HG02610 (cell line): ENCODE results near the gene LRRC73.

Experiments
- ATAC-seq: cut with Tn5 transposase; IDR thresholded peaks from one replicate; pipeline ENCODE4 v1.9.1; 2021; ENCODE audit warnings: mild to moderate bottlenecking, moderate library complexity; ENCODE audit not compliant: unreplicated experiment

Gene LRRC73

GRCh38 chr6:43493833-43494232 lies 16.3 kb downstream of the LRRC73 start:
- no peak for ATAC-seq

- ATAC-seq = no peak
Measured at GRCh38 chr6:43493230-43493629, 16.9 kb downstream of the LRRC73 start.

DNA sequence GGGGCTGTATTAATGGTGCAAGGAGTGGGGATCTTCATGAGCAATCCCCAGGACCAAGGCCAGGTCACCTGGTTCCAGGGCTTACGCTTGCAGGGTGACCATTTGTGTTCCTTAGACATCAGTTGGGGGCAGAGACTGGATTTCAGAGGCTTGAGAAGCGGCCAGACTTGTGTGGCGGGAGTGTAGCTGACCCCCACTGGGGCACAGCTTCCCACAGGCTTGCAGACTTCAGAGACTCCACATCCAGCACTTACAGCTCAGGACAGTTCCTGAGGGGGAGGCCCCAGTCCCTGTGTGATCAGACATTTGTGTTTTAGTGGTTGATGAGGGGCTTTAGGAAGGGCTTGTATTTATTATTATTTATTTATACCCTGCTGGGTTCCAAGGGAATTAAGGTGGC lies 17.5 kb downstream of the LRRC73 start:
- no peak for ATAC-seq

DNA sequence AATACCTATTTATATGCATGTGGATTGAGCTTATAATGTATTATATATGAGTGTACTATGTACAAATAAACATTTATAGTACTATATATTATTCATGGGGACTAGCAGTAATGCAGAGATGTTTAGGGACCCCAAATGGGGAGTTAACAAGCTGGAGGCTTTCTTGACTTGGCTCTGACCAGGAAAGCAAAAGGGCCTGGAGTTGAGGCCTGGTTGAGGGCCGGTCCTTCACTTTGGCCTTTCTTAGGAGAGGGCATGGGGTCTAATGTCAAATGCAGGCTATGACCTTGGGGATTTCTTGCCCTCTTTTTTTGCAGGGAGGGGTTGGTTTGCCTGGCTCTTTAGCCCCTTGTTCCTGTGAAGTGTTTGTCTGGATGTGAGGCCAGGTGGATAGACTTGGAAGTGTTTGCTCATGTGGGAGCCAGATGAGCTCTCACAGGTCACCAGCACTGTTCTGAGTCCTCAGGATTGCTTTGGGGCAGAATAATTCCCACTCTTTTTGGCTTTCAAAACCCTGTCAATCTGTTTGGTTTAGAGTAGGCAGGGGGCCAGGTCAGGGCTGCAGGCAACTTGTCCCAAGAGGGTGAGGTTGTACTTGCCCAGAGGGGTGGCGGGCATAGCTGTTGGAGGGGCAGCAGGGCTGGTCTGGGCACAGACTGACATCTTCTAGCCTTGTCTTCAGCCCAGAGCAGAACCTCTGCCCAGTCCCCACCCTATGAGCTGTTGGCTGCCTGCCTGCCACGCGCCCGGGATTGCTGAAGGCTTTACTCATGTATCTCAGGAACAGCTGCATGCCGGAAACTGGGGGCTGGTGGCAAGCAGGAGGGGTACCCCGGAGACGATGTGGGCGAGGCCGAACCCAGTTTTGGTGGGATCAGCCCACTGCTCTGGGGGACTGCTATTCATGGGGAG lies 18.1 kb downstream of the LRRC73 start:
- no peak for ATAC-seq

DNA sequence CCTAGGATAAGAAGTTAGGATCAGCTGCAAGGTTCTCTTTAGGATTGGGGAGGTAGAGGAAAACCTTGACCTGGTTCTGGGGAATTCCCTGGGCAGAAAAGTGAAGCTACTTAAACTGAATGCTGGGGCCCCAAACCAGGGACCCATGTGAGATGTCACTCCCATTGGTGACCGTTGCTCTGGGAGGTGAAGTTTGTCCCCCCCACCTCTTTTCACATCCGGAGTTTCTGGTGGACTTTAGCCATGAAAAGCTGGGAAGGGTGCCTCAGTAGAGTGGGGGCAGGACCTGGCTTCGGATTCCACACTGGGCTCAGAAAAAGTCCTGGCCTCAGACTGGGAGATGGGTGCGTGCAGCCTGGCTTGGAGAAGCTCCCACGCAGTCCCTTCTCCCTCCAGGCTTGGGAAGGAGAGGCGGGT lies 19.6 kb downstream of the LRRC73 start:
- ATAC-seq = no peak

- no peak for ATAC-seq
Measured at GRCh38 chr6:43489277-43490072, 20.7 kb downstream of the LRRC73 start.

DNA sequence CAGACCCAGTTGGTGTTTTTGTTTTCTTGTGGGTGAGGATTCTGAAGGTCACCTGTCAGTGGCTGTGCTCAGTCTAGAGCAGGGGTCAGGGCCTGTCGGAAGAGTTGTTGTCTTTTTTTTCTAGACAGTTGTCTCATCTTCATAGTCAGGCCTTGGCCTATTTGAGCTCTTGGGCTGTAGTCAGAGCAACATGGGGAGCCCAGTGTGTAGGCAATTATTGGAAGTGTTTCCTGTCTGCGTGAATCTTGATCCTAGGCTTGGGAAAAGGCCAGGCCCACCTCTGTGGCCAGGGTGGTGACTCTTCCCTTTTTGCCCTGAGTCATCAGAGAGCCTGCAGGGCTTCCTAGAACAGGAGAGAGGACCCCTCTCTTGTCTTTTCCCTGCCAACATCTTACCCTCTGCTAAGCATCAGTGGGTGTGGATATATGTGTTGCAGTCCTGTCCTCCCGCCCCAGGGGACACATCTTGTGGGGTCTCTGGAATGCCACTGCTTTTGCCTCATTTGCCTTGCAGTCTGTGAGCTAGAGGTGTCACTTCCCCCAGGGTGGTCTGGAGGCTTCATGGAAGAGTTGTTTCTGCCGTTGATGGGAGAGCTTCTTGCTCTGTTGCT lies 21.4 kb downstream of the LRRC73 start:
- no peak for ATAC-seq

- ATAC-seq = no peak
Measured at GRCh38 chr6:43481591-43482236, 28.4 kb downstream of the LRRC73 start.

DNA sequence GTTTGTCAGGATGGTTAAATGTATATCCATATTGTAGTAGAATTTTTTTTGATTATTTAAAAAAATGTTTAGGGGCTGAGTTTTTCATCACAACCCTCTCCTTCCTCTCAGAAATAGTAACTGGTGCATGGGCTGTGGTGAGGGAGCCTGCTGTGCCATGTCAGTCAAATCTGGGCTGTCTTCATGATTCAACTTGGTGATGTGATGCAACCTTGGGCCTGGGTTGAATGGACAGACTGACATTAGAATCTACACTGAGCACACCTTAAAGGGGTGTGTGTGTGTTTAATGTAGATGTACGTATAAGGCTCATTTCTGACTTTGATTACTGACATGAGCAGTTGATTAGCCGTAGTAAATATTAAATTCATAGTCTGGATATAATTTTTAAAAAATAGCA lies 29.1 kb downstream of the LRRC73 start:
- no peak for ATAC-seq

DNA sequence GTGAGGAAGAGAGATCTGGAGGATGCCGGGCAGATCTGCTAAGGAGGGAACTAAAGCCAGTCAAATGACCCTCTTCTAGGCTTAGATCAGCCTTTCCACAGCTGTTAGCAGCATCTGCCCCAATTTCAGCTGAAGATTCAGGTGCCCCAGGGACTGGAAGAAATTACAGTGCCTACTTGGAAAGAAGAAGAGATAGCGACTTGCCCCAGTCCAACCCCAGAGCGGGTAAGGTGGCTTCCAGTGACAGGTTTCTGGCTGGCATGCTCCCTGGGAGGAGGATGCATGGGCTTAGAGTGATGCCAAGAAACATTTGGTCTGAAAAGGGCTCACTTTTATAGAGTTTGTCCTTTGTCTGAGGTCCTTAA lies 32.2 kb downstream of the LRRC73 start:
- no peak for ATAC-seq

DNA sequence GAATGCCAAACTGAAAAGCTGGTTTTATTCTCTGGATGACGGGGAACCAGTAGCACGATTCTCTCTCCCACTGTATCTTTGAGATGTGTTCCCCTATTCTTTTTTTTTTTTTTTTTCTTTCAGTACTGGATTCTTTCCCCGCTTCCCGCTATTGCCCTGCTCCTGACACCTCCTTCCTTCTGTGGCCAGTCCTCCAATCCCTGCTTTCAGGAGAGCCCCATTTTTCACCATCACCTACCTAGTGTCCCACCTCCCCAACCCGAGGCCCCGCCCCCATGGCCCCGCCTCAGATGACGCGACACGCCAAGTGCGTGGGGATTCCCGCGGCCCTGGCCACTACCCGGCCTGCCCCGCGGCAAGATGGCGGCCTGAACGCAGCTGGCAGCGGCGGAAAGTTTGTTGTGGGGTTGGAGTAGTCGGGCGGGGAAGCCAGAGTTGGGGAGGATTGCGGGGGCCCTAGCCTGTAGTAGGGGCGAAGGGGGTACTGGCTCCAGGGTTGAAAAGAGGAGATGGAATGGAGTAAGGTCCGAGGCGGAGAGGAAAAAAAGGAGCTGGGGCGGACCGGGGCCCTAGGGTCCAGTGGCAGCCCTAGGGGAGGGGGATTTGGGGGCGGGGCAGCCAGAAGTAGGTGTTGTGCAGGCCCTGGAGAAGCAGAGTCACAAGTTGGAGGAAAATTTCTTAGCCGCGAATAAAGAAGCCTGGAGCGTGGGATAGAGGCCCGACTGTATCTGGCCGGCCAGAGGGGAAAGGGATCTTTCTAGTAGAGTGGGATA lies 32.7 kb downstream of the LRRC73 start, which contains the start of gene TJAP1:
TJAP1 (plus strand) TSS at position 336 of the 773 bp plus-strand sequence. CDS start 21,432 bp downstream, outside the sequence.
- peak; percentile 96 for ATAC-seq

- no peak for ATAC-seq
Measured at GRCh38 chr6:43476746-43477145, 33.4 kb downstream of the LRRC73 start.

- no peak for ATAC-seq
Measured at GRCh38 chr6:43475516-43475915, 34.6 kb downstream of the LRRC73 start.

DNA sequence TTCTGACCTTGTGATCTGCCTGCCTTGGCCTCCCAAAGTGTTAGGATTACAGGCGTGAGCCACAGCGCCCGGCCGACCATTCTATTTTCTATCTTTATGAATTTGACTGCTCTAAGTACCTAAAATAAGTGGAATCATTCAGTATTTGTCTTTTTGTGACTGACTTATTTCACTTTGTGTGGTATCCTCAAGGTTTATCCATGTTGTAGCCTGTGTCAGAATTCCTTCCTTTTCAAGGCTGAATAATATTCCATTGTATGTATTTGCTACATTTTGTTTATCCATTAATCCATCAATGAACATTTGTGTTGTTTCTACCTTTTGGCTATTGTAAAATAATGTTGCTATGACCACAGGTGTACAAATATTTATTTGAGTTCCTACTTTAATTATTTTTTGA lies 37.6 kb downstream of the LRRC73 start:
- ATAC-seq = no peak

DNA sequence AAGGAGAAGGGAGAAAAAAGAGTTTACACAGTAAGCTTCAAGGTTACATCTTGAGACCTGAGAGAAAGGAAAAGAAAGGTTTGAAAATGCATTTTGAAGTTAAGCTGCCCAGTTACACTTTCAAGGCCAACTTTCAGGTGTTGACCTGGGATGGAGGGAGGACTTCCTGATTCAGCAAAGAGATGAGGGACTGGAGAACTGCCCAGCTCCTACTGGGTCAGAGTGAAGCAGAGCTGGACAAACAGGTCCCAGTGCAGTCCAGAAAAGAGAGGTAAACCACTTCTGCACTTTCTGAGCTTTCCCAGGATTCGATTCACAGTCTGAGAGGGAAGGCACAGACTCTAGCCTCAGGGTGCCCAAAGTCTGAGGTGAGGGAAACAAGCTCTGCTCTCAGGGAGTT lies 38.7 kb downstream of the LRRC73 start:
- no peak for ATAC-seq

DNA sequence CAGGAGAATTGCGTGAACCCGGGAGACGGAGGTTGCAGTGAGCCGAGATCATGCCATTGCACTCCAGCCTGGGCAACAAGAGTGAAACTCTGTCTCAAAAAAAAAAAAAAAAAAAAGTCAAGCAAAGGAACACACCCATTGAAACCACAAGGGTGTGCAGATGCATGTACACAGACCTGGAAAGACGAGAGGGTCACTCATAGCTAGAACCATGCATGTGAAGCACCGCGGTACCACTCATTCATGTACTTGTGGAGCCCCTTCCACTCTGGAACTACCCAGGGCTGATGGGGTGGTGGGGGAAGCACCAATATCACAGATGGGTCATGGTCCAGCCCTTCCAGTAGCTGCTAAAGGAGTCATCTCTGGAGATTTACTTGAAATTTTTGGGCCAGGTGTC lies 40.2 kb downstream of the LRRC73 start:
- ATAC-seq = peak; percentile 41

GRCh38 chr6:43468748-43469681 lies 41.1 kb downstream of the LRRC73 start:
- no peak for ATAC-seq

GRCh38 chr6:43468240-43468639 lies 41.9 kb downstream of the LRRC73 start:
- no peak for ATAC-seq

DNA sequence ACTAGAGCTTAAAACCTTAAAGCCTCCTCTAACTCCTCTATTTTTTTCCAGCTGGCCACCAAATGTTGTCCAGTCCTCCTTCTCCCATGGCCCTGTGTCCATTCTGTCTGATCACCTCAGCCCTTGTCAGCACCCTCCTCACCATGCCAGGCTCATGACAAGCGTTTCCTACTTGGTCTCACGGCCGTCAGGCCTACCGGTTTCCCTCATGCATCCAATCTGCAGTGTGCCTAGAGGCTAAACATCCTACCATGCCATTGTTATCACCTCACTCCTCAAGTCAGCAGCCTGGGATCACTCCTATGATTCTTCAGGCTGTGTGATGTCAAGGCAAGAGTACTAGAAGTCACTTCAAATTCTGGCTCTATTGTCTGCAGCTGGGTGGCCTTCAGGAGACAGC lies 42.4 kb downstream of the LRRC73 start:
- ATAC-seq = no peak
